PC-9 (cell line): ENCODE data around the gene GMNN. TPM values are rescaled to one million over a fixed set of nuclear protein-coding genes. Genes with fewer than 3 reads are reported as not detected.
A peak's percentile ranks its signal among the peaks of the same experiment; 100 is the strongest.

Experiments
- BruUV-seq: library from RNA; stranded (reverse); fragments of 400-500 nt; replicated peaks from 2 replicates; lab custom pipeline; 2021; lab: Mats Ljungman, UMichigan
- CTCF ChIA-PET: fragments of 300-600 bp; sonication (Branson Sonifier 250); formaldehyde crosslinking; loops from one replicate; lab custom pipeline; 2022; ENCODE audit warnings: antibody characterized with exemption; lab: Charles Lee
- POLR2A ChIA-PET: fragments of 300-600 bp; sonication (Branson Sonifier 250); formaldehyde crosslinking; loops from one replicate; lab custom pipeline; 2022; ENCODE audit warnings: antibody characterized with exemption; ENCODE audit not compliant: unreplicated experiment; lab: Charles Lee
- DNase-seq, 2 experiments: peaks; one replicate each; pipeline versions ENCODE4 v3.0.0 to v3.0.0-alpha.2; 2015 to 2022; ENCODE audit warnings: mixed read lengths in 1 of 2
- H2AFZ ChIP-seq: fragments of 200-600 bp; sonication (generic); 2 replicates; pipeline ENCODE4 v1.8.1; 2017; ENCODE audit warnings: antibody characterized with exemption
- H3F3A ChIP-seq: fragments of 200-600 bp; sonication (generic); 2 replicates; pipeline ENCODE4 v1.8.1; 2017; ENCODE audit warnings: antibody characterized with exemption, mild to moderate bottlenecking, low read depth; ENCODE audit not compliant: insufficient read depth
- H3K27ac ChIP-seq: fragments of 200-600 bp; sonication (generic); 2 replicates; pipeline ENCODE4 v1.6.1; 2016; ENCODE audit warnings: mixed run types
- H3K27me3 ChIP-seq: fragments of 200-600 bp; sonication (generic); 2 replicates; pipeline ENCODE4 v1.6.1; 2016; ENCODE audit warnings: low read depth, mixed run types; ENCODE audit not compliant: insufficient read depth
- H3K36me3 ChIP-seq: fragments of 200-600 bp; sonication (generic); 2 replicates; pipeline ENCODE4 v1.6.1; 2016; ENCODE audit warnings: low read depth, mixed run types
- H3K4me1 ChIP-seq: fragments of 200-600 bp; sonication (generic); replicated peaks from 2 replicates; pipeline ENCODE4 v1.6.1; 2016; ENCODE audit warnings: mixed run types; ENCODE audit not compliant: insufficient read depth
- H3K4me2 ChIP-seq: fragments of 200-600 bp; sonication (generic); 2 replicates; pipeline ENCODE4 v1.6.1; 2017; ENCODE audit warnings: mixed run types
- H3K4me3 ChIP-seq: fragments of 200-600 bp; sonication (generic); 2 replicates; pipeline ENCODE4 v1.6.1; 2016; ENCODE audit warnings: mixed run types
- H3K79me2 ChIP-seq: fragments of 200-600 bp; sonication (generic); 2 replicates; pipeline ENCODE4 v1.6.1; 2017; ENCODE audit warnings: low read depth, mixed run types
- H3K9me2 ChIP-seq: fragments of 200-600 bp; sonication (generic); 2 replicates; pipeline ENCODE4 v1.8.1; 2017; ENCODE audit warnings: mild to moderate bottlenecking; ENCODE audit not compliant: insufficient read depth
- H3K9me3 ChIP-seq: fragments of 200-600 bp; sonication (generic); 2 replicates; pipeline ENCODE4 v1.8.1; 2016; ENCODE audit warnings: low read depth; ENCODE audit not compliant: insufficient read depth
- H4K20me1 ChIP-seq: fragments of 200-600 bp; sonication (generic); 2 replicates; pipeline ENCODE4 v1.8.1; 2017; ENCODE audit not compliant: insufficient read depth
- EZH2 ChIP-seq: fragments of 200-600 bp; sonication (generic); IDR thresholded peaks from 2 replicates; pipeline ENCODE4 v1.8.0; 2017; ENCODE audit warnings: antibody characterized with exemption, low read depth
- intact Hi-C: fragments of 100-400 bp; cut with micrococcal nuclease; formaldehyde crosslinking; loops from one replicate; pipeline ENCODE4 v1.10.0; 2022; ENCODE audit not compliant: unreplicated experiment
- total RNA-seq: library from RNA; stranded (reverse); gene quantifications from 2 replicates; pipeline ENCODE4 v1.2.3, GENCODE V29; 2021
- TF ChIP-seq, protein P1 (sequence below): fragments of 200-600 bp; sonication (generic); conservative IDR thresholded peaks from 2 replicates; pipeline ENCODE4 v1.6.1; 2017; ENCODE audit warnings: mixed run types, antibody characterized with exemption, mild to moderate bottlenecking, moderate library complexity

The GMNN gene
- total RNA-seq, 1 experiment from 2014 or later: 54.8 TPM

GRCh38 chr6:24755279-24755678 lies 19.5 kb upstream of the GMNN start:
- H3F3A ChIP-seq: no peaks in the 10 kb centered on the region; the same call in 1 of the 2 replicates
- H3K4me3 ChIP-seq: no peak overlapping the region
- CTCF ChIA-PET: no interaction called here
- H3K27me3 ChIP-seq: no peaks in the 10 kb centered on the region
- 0 out of 2 replicates have a peak, but pooled peaks cover 5% of the 10 kb centered on the region for H3K4me1 ChIP-seq
- DNase-seq: no peak
- H3K79me2 ChIP-seq: no peaks in the 10 kb centered on the region
- intact Hi-C loops: no loop called here
- H2AFZ ChIP-seq: peak overlapping the region; percentile 74; the same call in 1 of the 2 replicates
- POLR2A ChIA-PET: interaction anchor here (0.8 kb wide), 1 partner anchor 63 kb away, joined by 3 read pairs; no protein-coding TSS in a partner anchor
- TF ChIP-seq EZH2: no peak
- TF ChIP-seq, protein P1, sequence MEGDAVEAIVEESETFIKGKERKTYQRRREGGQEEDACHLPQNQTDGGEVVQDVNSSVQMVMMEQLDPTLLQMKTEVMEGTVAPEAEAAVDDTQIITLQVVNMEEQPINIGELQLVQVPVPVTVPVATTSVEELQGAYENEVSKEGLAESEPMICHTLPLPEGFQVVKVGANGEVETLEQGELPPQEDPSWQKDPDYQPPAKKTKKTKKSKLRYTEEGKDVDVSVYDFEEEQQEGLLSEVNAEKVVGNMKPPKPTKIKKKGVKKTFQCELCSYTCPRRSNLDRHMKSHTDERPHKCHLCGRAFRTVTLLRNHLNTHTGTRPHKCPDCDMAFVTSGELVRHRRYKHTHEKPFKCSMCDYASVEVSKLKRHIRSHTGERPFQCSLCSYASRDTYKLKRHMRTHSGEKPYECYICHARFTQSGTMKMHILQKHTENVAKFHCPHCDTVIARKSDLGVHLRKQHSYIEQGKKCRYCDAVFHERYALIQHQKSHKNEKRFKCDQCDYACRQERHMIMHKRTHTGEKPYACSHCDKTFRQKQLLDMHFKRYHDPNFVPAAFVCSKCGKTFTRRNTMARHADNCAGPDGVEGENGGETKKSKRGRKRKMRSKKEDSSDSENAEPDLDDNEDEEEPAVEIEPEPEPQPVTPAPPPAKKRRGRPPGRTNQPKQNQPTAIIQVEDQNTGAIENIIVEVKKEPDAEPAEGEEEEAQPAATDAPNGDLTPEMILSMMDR: no peak
- no TSS peak for BruUV-seq
- no peak overlapping the region for H3K4me2 ChIP-seq
- no peak overlapping the region for H3K27ac ChIP-seq
- H3K9me3 ChIP-seq: 0 out of 2 replicates have a peak, but pooled peaks cover 6% of the 10 kb centered on the region
- H3K9me2 ChIP-seq: no peaks in the 10 kb centered on the region
- H4K20me1 ChIP-seq: no peaks in the 10 kb centered on the region
- no peaks in the 10 kb centered on the region for H3K36me3 ChIP-seq

GRCh38 chr6:24757611-24758010 lies 17.1 kb upstream of the GMNN start:
- POLR2A ChIA-PET: no interaction called here
- Histone ChIP-seq H2AFZ (no peak overlapping the region), H3K4me3 (no peak overlapping the region), H3K9me3 (0 out of 2 replicates have a peak, but pooled peaks cover 6% of the 10 kb centered on the region), H3K36me3 (no peaks in the 10 kb centered on the region), H3F3A (no peaks in the 10 kb centered on the region; the same call in 1 of the 2 replicates), H3K9me2 (no peaks in the 10 kb centered on the region), H3K4me2 (no peak overlapping the region), H3K27me3 (no peaks in the 10 kb centered on the region), H3K4me1 (0 out of 2 replicates have a peak, but pooled peaks cover 5% of the 10 kb centered on the region), H4K20me1 (no peaks in the 10 kb centered on the region), H3K27ac (no peak overlapping the region), H3K79me2 (no peaks in the 10 kb centered on the region)
- no TSS peak for BruUV-seq
- TF ChIP-seq, protein P1: no peak
- TF ChIP-seq EZH2: no peak
- DNase-seq: no peak
- intact Hi-C loops: no loop called here
- CTCF ChIA-PET: no interaction called here

- Histone ChIP-seq H3K4me2 (no peak overlapping the region), H3K27me3 (no peaks in the 10 kb centered on the region), H3K9me3 (0 out of 2 replicates have a peak, but pooled peaks cover 3% of the 10 kb centered on the region), H3K36me3 (no peaks in the 10 kb centered on the region), H2AFZ (no peak overlapping the region), H3K9me2 (no peaks in the 10 kb centered on the region), H3K27ac (no peak overlapping the region), H3K4me3 (no peak overlapping the region), H3F3A (no peaks in the 10 kb centered on the region), H3K4me1 (0 out of 2 replicates have a peak, but pooled peaks cover 5% of the 10 kb centered on the region), H3K79me2 (no peaks in the 10 kb centered on the region), H4K20me1 (no peaks in the 10 kb centered on the region)
- CTCF ChIA-PET: interaction anchor here (0.7 kb wide), 1 partner anchor 235 kb away, joined by 5 read pairs; no protein-coding TSS in a partner anchor
- intact Hi-C loops: no loop called here
- TF ChIP-seq, protein P1: no peak
- no peak for TF ChIP-seq EZH2
- POLR2A ChIA-PET: interaction anchor here (0.6 kb wide), 1 partner anchor 931 kb away, joined by 6 read pairs; no protein-coding TSS in a partner anchor
- BruUV-seq: no TSS peak
- DNase-seq: no peak
Measured at GRCh38 chr6:24759718-24760117, 15.0 kb upstream of the GMNN start.
